HCT116 (cell line): ENCODE measurements around the gene NDUFS8. TPM values are rescaled to one million over a fixed set of nuclear protein-coding genes. Genes with fewer than 3 reads are reported as not detected.
A peak's percentile ranks its signal among the peaks of the same experiment; 100 is the strongest.

Experiments used
- ATAC-seq: fragments of 200-7000 bp; cut with Tn5 transposase; 2 replicates; pipeline ENCODE4 v1.9.1; 2020; ENCODE audit warnings: mild to moderate bottlenecking, moderate library complexity
- BruUV-seq: library from RNA; stranded (reverse); fragments of 400-500 nt; replicated peaks from 2 replicates; lab custom pipeline; 2021; lab: Mats Ljungman, UMichigan
- CTCF ChIA-PET: fragments of 300-600 bp; sonication (Branson Sonifier 250); formaldehyde crosslinking; loops from one replicate; lab custom pipeline; 2021; ENCODE audit warnings: antibody characterized with exemption; lab: Charles Lee
- POLR2A ChIA-PET: fragments of 300-600, 350-600 bp; sonication (Branson Sonifier 250); formaldehyde crosslinking; loops from one replicate; lab custom pipeline; 2021; ENCODE audit warnings: antibody characterized with exemption; lab: Charles Lee
- RAD21 ChIA-PET, 2 experiments: fragments of 300-600 bp; sonication (Branson Sonifier 250); formaldehyde crosslinking; loops; one replicate each; lab custom pipeline; 2023; ENCODE audit warnings: low total read pairs in 2 of 2; ENCODE audit not compliant: uncharacterized antibody in 2 of 2, unreplicated experiment in 2 of 2, low non-redundant PET in 1 of 2; lab: Charles Lee
- DNase-seq: peaks from one replicate; pipeline ENCODE4 v3.0.0-alpha.2; 2010; ENCODE audit warnings: low read depth, low spot score
- H2AFZ ChIP-seq: fragments of 200-600 bp; shearing (Covaris generic), sonication (generic); 2 replicates; pipeline ENCODE4 v1.6.1; 2017; ENCODE audit warnings: low read depth, mixed run types, mixed read lengths, antibody characterized with exemption, low read length; ENCODE audit not compliant: poor library complexity, severe bottlenecking
- H3K27ac ChIP-seq: 2 replicates; pipeline ENCODE4 v1.5.1; 2012; ENCODE audit warnings: low read depth, low read length
- H3K27me3 ChIP-seq: fragments of 200-600 bp; sonication (generic); 2 replicates; pipeline ENCODE4 v1.6.1; 2016; ENCODE audit warnings: mixed run types, low read length, mixed read lengths; ENCODE audit not compliant: insufficient read depth
- H3K36me3 ChIP-seq, 2 experiments: fragments of 200-500 bp in 1 of 2; fragments of 200-600 bp in 1 of 2; sonication (Bioruptor generic) in 1 of 2; sonication (generic) in 1 of 2; 2 replicates each; pipeline versions ENCODE4 v1.5.1 to v1.6.1; 2014 to 2016; ENCODE audit warnings: low read length in 2 of 2, inconsistent platforms in 1 of 2, mixed read lengths in 1 of 2, mixed run types in 1 of 2; ENCODE audit not compliant: insufficient read depth in 2 of 2, control insufficient read depth in 1 of 2
- H3K4me1 ChIP-seq, 2 experiments: fragments of 200-600 bp in 1 of 2; sonication (generic) in 1 of 2; 2 replicates each; pipeline versions ENCODE4 v1.5.1 to v1.6.1; 2012 to 2017; ENCODE audit warnings: low read length in 2 of 2, inconsistent platforms in 1 of 2, mild to moderate bottlenecking in 1 of 2, mixed read lengths in 1 of 2, mixed run types in 1 of 2, moderate library complexity in 1 of 2; ENCODE audit not compliant: insufficient read depth in 2 of 2, control insufficient read depth in 1 of 2
- H3K4me2 ChIP-seq: fragments of 200-600 bp; sonication (generic); 2 replicates; pipeline ENCODE4 v1.6.1; 2017; ENCODE audit warnings: mixed run types, low read length, mixed read lengths
- H3K4me3 ChIP-seq, 2 experiments: fragments of 200-600 bp in 1 of 2; sonication (generic) in 1 of 2; replicated peaks in 1 of 2; 2 replicates each; pipeline ENCODE4 v1.5.1; 2011 to 2016; ENCODE audit warnings: low read length in 2 of 2, control low read depth in 1 of 2, low read depth in 1 of 2, mild to moderate bottlenecking in 1 of 2, mixed read lengths in 1 of 2, mixed run types in 1 of 2
- H3K79me2 ChIP-seq: fragments of 200-600 bp; sonication (generic); 2 replicates; pipeline ENCODE4 v1.6.1; 2017; ENCODE audit warnings: mild to moderate bottlenecking, mixed run types, low read length, moderate library complexity, mixed read lengths; ENCODE audit not compliant: insufficient read depth
- H3K9ac ChIP-seq: fragments of 200-600 bp; sonication (generic); 2 replicates; pipeline ENCODE4 v1.6.1; 2016; ENCODE audit warnings: low read length, mixed read lengths
- H3K9me2 ChIP-seq: fragments of 200-600 bp; sonication (generic), shearing (Covaris generic); 2 replicates; pipeline ENCODE4 v1.6.1; 2017; ENCODE audit warnings: mixed run types, mild to moderate bottlenecking, moderate library complexity; ENCODE audit not compliant: insufficient read depth
- H3K9me3 ChIP-seq, 2 experiments: fragments of 200-500 bp in 1 of 2; fragments of 200-600 bp in 1 of 2; sonication (Bioruptor generic) in 1 of 2; sonication (generic) in 1 of 2; 2 replicates each; pipeline ENCODE4 v1.6.1; 2014 to 2017; ENCODE audit warnings: low read length in 2 of 2, mixed read lengths in 2 of 2, inconsistent platforms in 1 of 2, low read depth in 1 of 2, mild to moderate bottlenecking in 1 of 2, mixed run types in 1 of 2, moderate library complexity in 1 of 2; ENCODE audit not compliant: control insufficient read depth in 1 of 2, insufficient read depth in 1 of 2
- H4K20me1 ChIP-seq: fragments of 200-600 bp; sonication (generic), shearing (Covaris generic); 2 replicates; pipeline ENCODE4 v1.6.1; 2017; ENCODE audit warnings: mixed run types, mild to moderate bottlenecking, moderate library complexity; ENCODE audit not compliant: insufficient read depth
- ATF3 ChIP-seq: IDR thresholded peaks from 2 replicates; pipeline ENCODE4 v1.6.1; 2012
- JUND ChIP-seq: IDR thresholded peaks from 2 replicates; pipeline ENCODE4 v1.6.1; 2012
- POLR2AphosphoS5 ChIP-seq: IDR thresholded peaks from 2 replicates; pipeline ENCODE4 v1.6.1; 2011; ENCODE audit warnings: mild to moderate bottlenecking, low read depth, low read length, moderate library complexity
- RAD21 ChIP-seq: IDR thresholded peaks from 2 replicates; pipeline ENCODE4 v1.6.1; 2012; ENCODE audit warnings: low read depth, mild to moderate bottlenecking
- SIN3A ChIP-seq: IDR thresholded peaks from 2 replicates; pipeline ENCODE4 v1.6.1; 2012; ENCODE audit warnings: low read depth
- SRF ChIP-seq: IDR thresholded peaks from 2 replicates; pipeline ENCODE4 v1.6.1; 2012; ENCODE audit warnings: low read depth
- YY1 ChIP-seq: IDR thresholded peaks from 2 replicates; pipeline ENCODE4 v1.6.1; 2011; ENCODE audit warnings: low read length, low read depth, moderate library complexity, mild to moderate bottlenecking; ENCODE audit not compliant: insufficient replicate concordance; ENCODE audit errors: extremely low read depth
- ZFX ChIP-seq: fragments of 450-650 bp; IDR thresholded peaks from 2 replicates; pipeline ENCODE4 v1.6.1; 2017
- intact Hi-C: fragments of 100-400 bp; cut with micrococcal nuclease; formaldehyde crosslinking; loops from 2 replicates; pipeline ENCODE4 v1.10.0; 2022
- total RNA-seq: library from RNA; stranded (reverse); gene quantifications from one replicate; pipeline ENCODE4 v1.2.1, GENCODE V29; 2021; ENCODE audit not compliant: unreplicated experiment

The NDUFS8 gene
- total RNA-seq, 1 experiment from 2014 or later, result 189 TPM

- peak within 1 kb of the TSS; percentile 58 to 78 for H3K4me3 ChIP-seq
- 0 out of 2 replicates have a peak, but pooled peaks cover 4% of the 10 kb centered on the region for H3K79me2 ChIP-seq
- H3K27ac ChIP-seq, result peak within 1 kb of the TSS; percentile 77
- H3K36me3 ChIP-seq, result no peaks in the 10 kb centered on the region
- H3K4me2 ChIP-seq, result peak within 1 kb of the TSS; percentile 98
- peak; percentile 67 for DNase-seq
- ATAC-seq, result peak; percentile 82
- no peaks in the 10 kb centered on the region for H3K9me3 ChIP-seq
- ChIA-PET CTCF (no interaction called here), POLR2A (interaction anchor here (1.5 kb wide), 1 partner anchor 10 kb away, joined by 3 read pairs; no protein-coding TSS in a partner anchor), RAD21 (no interaction called here)
- no peaks in the 10 kb centered on the region for H3K9me2 ChIP-seq
- H3K27me3 ChIP-seq, result no peaks in the 10 kb centered on the region
- H3K9ac ChIP-seq, result peak within 1 kb of the TSS; percentile 78
- intact Hi-C loops, result no loop called here
- TF ChIP-seq JUND (no peak), YY1 (peak; percentile 43), SIN3A (no peak), SRF (no peak), ATF3 (no peak), POLR2AphosphoS5 (peak; percentile 84), RAD21 (no peak), ZFX (0 out of 2 replicates have a peak, but pooled peaks have one; percentile 40)
- no TSS peak for BruUV-seq
- H4K20me1 ChIP-seq, result no peaks in the 10 kb centered on the region
- H2AFZ ChIP-seq, result no peak within 1 kb of the TSS
- peaks cover 24 to 37% of the 10 kb centered on the region in 2 experiments for H3K4me1 ChIP-seq
Measured at GRCh38 chr11:68003846-68004550, 26.5 kb upstream of the NDUFS8 start, which contains the start of gene UNC93B1. TSS of gene UNC93B1 (minus strand) at chr11:68004097. CDS start at chr11:68004043, 54 bp downstream.
